Activated naive CD8-positive, alpha-beta T cell treated with anti-CD3 and anti-CD28 coated beads for 36 hours (primary cell): ENCODE measurements around the gene ZC3H7A. TPM values are rescaled to one million over a fixed set of nuclear protein-coding genes. Genes with fewer than 3 reads are reported as not detected.
A peak's percentile ranks its signal among the peaks of the same experiment; 100 is the strongest.

Source experiments
- DNase-seq: peaks from one replicate; pipeline ENCODE4 v3.0.0; 2021
- H3K27ac Mint-ChIP-seq: one replicate; pipeline ENCODE4 v1.8.0; 2022; ENCODE audit warnings: mild to moderate bottlenecking, moderate library complexity, mixed read lengths
- H3K27me3 Mint-ChIP-seq: one replicate; pipeline ENCODE4 v1.8.0; 2022; ENCODE audit warnings: mild to moderate bottlenecking, mixed read lengths
- H3K36me3 Mint-ChIP-seq: one replicate; pipeline ENCODE4 v1.8.0; 2021; ENCODE audit warnings: mild to moderate bottlenecking, mixed read lengths
- H3K4me1 Mint-ChIP-seq: one replicate; pipeline ENCODE4 v1.8.0; 2021; ENCODE audit warnings: mixed read lengths
- H3K4me3 Mint-ChIP-seq: one replicate; pipeline ENCODE4 v1.8.0; 2022; ENCODE audit warnings: mild to moderate bottlenecking, moderate library complexity, mixed read lengths
- H3K9me3 Mint-ChIP-seq: one replicate; pipeline ENCODE4 v1.8.0; 2022; ENCODE audit warnings: mixed read lengths
- total RNA-seq, 2 experiments: library from RNA; stranded (reverse); gene quantifications; one replicate each; pipeline ENCODE4 v1.2.3, GENCODE V29; 2021

The ZC3H7A gene
- total RNA-seq, 2 experiments from 2014 or later: 54.1 to 57.9 TPM

DNA sequence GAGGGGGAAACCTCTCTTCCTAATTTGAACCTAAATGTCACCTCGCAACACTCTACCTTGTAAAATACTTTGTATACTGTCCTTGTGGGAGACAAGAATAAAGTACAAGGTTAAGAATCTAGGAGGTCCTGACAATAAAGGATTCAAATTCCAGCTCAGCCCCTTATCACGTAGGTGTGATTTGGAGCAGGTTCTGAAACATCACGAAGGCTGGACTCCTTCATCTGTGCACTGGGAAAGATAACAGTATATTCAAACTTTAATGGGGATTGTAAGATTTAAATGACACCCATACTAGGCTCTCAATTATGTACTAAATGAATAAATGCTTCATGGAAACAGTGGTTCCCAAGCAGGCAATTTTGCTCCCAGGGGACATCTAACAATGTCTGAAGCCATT, 56.5 kb downstream of the ZC3H7A start:
- H3K9me3 Mint-ChIP-seq: no peaks in the 10 kb centered on the region
- H3K27me3 Mint-ChIP-seq: no peaks in the 10 kb centered on the region
- H3K36me3 Mint-ChIP-seq: peaks cover 29% of the 10 kb centered on the region
- H3K4me1 Mint-ChIP-seq: peaks cover 53% of the 10 kb centered on the region
- H3K4me3 Mint-ChIP-seq: peak overlapping the region; percentile 95
- no peak for DNase-seq
- H3K27ac Mint-ChIP-seq: no peak overlapping the region

GRCh38 chr16:11738742-11739544, 58.1 kb downstream of the ZC3H7A start:
- Mint-ChIP-seq H3K4me3 (peak overlapping the region; percentile 22), H3K4me1 (peaks cover 56% of the 10 kb centered on the region), H3K27ac (peak overlapping the region; percentile 25), H3K9me3 (no peaks in the 10 kb centered on the region), H3K27me3 (no peaks in the 10 kb centered on the region), H3K36me3 (peaks cover 30% of the 10 kb centered on the region)
- DNase-seq: no peak

DNA sequence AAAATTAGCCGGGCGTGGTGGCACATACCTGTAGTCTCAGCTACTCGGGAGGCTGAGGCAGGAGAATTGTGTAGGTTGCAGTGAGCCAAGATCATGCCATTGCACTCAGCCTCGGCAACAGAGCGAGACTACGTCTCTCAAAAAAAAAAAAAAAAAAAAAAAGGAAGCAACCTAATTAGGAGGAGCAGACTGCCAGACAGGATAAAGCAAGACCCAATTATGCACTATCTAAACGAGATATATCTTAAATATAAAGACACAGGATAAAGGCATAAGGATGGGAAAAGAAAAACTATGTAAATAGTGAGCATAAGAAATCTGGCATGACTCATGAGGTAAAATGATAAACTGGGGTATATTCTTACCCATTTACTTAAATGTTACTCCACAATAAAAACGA, 59.3 kb downstream of the ZC3H7A start:
- Mint-ChIP-seq H3K36me3 (peaks cover 32% of the 10 kb centered on the region), H3K4me1 (peaks cover 51% of the 10 kb centered on the region), H3K4me3 (no peak overlapping the region), H3K27me3 (no peaks in the 10 kb centered on the region), H3K27ac (no peak overlapping the region), H3K9me3 (no peaks in the 10 kb centered on the region)
- no peak for DNase-seq

- Mint-ChIP-seq H3K27ac (no peak overlapping the region), H3K36me3 (peaks cover 31% of the 10 kb centered on the region), H3K4me3 (no peak overlapping the region), H3K27me3 (no peaks in the 10 kb centered on the region), H3K9me3 (no peaks in the 10 kb centered on the region), H3K4me1 (peaks cover 53% of the 10 kb centered on the region)
- DNase-seq: no peak
These were observed 60.2 kb downstream of the ZC3H7A start for GRCh38 chr16:11736903-11737302.

DNA sequence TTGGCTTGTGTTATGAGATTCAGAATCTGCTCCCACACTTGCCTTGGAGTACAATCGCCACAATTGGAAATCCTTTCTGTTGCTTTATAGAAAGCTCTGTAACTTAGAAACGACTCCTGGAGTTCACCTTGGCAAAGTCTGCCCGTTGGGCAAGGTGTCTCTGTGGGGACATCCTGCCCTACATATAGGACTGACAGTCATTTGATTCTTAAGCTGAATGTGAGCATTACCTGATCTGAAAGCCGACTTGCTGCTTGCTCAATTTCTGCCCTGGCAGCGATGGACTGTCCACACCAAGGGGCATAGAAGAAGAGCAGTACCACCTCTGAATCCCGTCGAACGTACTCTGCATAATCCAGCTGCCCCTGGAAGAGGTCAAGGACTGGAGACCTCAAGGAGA, 61.3 kb downstream of the ZC3H7A start:
- DNase-seq: no peak
- Mint-ChIP-seq H3K27me3 (no peaks in the 10 kb centered on the region), H3K9me3 (no peaks in the 10 kb centered on the region), H3K27ac (no peak overlapping the region), H3K36me3 (peaks cover 22% of the 10 kb centered on the region), H3K4me1 (peaks cover 45% of the 10 kb centered on the region), H3K4me3 (no peak overlapping the region)

DNA sequence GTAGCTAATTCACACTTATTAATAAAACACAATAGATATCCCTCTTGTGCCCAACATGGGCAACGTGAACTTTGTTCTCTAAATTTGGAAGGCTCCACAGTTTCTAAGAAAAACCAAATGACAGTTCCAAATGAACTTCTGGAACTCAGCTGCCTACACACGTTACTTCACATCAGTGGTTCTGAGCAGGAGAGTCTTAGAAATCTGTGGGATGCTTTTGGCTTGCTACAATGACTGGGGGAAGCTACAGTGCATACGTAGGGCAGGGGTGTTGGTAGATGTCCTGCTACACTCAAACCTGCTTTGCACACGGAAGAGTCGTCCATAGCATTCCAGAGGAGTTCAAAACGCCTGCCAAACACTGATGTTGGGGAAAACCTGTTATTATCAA, 62.4 kb downstream of the ZC3H7A start:
- no peaks in the 10 kb centered on the region for H3K9me3 Mint-ChIP-seq
- peaks cover 36% of the 10 kb centered on the region for H3K4me1 Mint-ChIP-seq
- no peak overlapping the region for H3K4me3 Mint-ChIP-seq
- no peaks in the 10 kb centered on the region for H3K27me3 Mint-ChIP-seq
- H3K36me3 Mint-ChIP-seq: peaks cover 24% of the 10 kb centered on the region
- H3K27ac Mint-ChIP-seq: no peak overlapping the region
- DNase-seq: no peak

DNA sequence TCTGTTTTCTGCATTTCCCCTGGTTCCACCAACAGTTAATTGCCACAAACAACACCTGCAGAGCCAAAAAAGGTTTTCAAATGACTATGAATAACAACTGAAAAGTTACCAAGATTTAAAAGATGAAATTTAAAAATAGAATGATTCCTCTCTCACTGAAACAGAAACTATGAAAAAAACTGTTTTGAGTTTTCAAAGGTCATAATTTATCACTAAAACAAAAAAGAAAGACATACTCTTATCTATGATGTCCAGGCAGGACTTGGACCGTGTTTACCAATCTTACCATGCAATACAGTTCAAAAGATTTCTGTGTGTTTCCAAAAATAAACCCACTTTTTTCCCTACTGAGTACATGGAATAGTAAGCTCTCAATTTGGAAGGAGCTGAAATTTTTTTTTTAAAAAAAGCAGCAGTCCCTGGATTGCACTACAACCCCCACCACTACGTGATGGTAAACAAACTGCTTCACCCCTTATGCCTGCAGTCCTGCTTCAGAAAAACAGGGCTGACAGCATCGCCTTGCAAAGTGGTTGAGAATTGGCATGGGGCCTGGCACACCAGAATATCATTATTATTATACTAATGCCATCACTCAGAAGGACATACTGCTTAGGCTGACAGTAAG, 62.9 kb downstream of the ZC3H7A start:
- H3K36me3 Mint-ChIP-seq: peaks cover 29% of the 10 kb centered on the region
- no peaks in the 10 kb centered on the region for H3K9me3 Mint-ChIP-seq
- peaks cover 36% of the 10 kb centered on the region for H3K4me1 Mint-ChIP-seq
- H3K27me3 Mint-ChIP-seq: no peaks in the 10 kb centered on the region
- H3K4me3 Mint-ChIP-seq: no peak overlapping the region
- no peak for DNase-seq
- H3K27ac Mint-ChIP-seq: peak overlapping the region; percentile 9

DNA sequence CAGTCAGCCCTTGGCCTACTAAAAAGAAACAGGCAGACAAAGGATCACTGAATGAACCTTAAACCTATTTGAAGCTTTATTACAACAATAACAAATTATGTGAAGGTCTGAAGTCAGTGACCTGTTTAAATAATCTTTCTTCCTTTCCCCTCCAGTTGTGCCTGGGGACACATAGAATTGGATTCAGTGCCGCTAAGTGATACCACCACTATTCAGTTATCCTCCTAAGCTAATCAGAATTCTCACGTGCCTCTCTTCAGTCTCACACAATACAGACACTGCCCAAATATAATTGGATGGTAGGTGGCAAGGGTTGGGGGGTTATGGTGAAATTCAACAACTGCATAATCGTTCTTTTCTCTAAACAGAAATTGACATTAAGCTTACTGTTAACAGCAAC, 65.8 kb downstream of the ZC3H7A start:
- Mint-ChIP-seq H3K27ac (no peak overlapping the region), H3K9me3 (no peaks in the 10 kb centered on the region), H3K27me3 (no peaks in the 10 kb centered on the region), H3K36me3 (peaks cover 22% of the 10 kb centered on the region), H3K4me1 (peaks cover 35% of the 10 kb centered on the region), H3K4me3 (no peak overlapping the region)
- DNase-seq: no peak

- Mint-ChIP-seq H3K4me3 (no peak overlapping the region), H3K27ac (no peak overlapping the region), H3K36me3 (peaks cover 18% of the 10 kb centered on the region), H3K27me3 (no peaks in the 10 kb centered on the region), H3K9me3 (no peaks in the 10 kb centered on the region), H3K4me1 (peaks cover 35% of the 10 kb centered on the region)
- no peak for DNase-seq
These were observed 67.3 kb downstream of the ZC3H7A start for GRCh38 chr16:11729787-11730186.

GRCh38 chr16:11727796-11728543, 69.1 kb downstream of the ZC3H7A start:
- Mint-ChIP-seq H3K9me3 (no peaks in the 10 kb centered on the region), H3K27ac (peak overlapping the region; percentile 45), H3K36me3 (peaks cover 15% of the 10 kb centered on the region), H3K4me3 (no peak overlapping the region), H3K27me3 (no peaks in the 10 kb centered on the region), H3K4me1 (peaks cover 30% of the 10 kb centered on the region)
- DNase-seq: no peak

DNA sequence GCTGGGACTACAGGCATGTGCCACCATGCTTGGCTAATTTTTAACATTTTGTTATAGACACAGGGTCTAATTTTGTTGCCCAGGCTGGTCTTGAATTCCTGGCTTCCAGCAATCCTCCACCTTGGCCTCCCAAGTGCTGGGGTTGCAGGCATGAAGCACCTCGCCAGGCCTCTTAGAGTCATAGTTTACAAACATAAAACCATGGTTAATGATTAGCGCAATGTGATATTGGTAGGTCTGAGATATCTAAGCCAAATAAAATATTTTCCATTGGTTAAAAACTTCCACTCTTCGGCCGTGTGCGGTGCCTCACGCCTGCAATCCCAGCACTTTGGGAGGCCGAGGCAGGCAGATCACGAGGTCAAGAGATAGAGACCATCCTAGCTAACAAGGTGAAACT, 71.0 kb downstream of the ZC3H7A start:
- DNase-seq: no peak
- Mint-ChIP-seq H3K9me3 (no peaks in the 10 kb centered on the region), H3K4me1 (peaks cover 32% of the 10 kb centered on the region), H3K36me3 (peaks cover 17% of the 10 kb centered on the region), H3K27me3 (no peaks in the 10 kb centered on the region), H3K27ac (no peak overlapping the region), H3K4me3 (no peak overlapping the region)

DNA sequence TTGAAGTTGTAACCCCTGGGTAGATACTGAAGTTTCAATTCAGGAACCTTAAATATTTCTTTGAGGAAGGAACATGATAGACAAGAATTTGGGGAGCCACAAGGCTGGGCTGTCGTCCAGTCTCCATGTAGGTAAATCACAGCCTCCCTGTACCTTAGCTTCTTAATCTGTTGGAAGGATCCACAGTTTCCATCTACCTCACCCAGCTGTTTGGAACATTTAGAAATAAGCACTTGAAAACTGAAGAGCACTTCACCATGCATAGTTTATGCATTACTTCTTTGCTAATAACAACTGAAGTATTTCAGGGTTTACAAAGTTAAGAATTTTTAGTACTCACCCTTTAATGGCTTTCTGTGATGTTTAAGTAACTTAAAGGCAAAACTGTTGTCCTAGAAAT, 71.6 kb downstream of the ZC3H7A start:
- Mint-ChIP-seq H3K4me1 (peaks cover 32% of the 10 kb centered on the region), H3K27me3 (no peaks in the 10 kb centered on the region), H3K9me3 (no peaks in the 10 kb centered on the region), H3K36me3 (peaks cover 20% of the 10 kb centered on the region), H3K27ac (no peak overlapping the region), H3K4me3 (no peak overlapping the region)
- DNase-seq: no peak

GRCh38 chr16:11722468-11722808, 74.6 kb downstream of the ZC3H7A start:
- Mint-ChIP-seq H3K9me3 (no peaks in the 10 kb centered on the region), H3K4me3 (no peak overlapping the region), H3K4me1 (peaks cover 18% of the 10 kb centered on the region), H3K27ac (no peak overlapping the region), H3K36me3 (peaks cover 12% of the 10 kb centered on the region), H3K27me3 (no peaks in the 10 kb centered on the region)
- DNase-seq: no peak

GRCh38 chr16:11721781-11722467, 75.1 kb downstream of the ZC3H7A start:
- H3K4me1 Mint-ChIP-seq: peaks cover 14% of the 10 kb centered on the region
- DNase-seq: no peak
- no peak overlapping the region for H3K27ac Mint-ChIP-seq
- H3K36me3 Mint-ChIP-seq: peaks cover 12% of the 10 kb centered on the region
- no peaks in the 10 kb centered on the region for H3K9me3 Mint-ChIP-seq
- H3K27me3 Mint-ChIP-seq: no peaks in the 10 kb centered on the region
- H3K4me3 Mint-ChIP-seq: no peak overlapping the region

GRCh38 chr16:11719762-11720161, 77.3 kb downstream of the ZC3H7A start:
- Mint-ChIP-seq H3K9me3 (no peaks in the 10 kb centered on the region), H3K4me1 (peaks cover 14% of the 10 kb centered on the region), H3K36me3 (peaks cover 12% of the 10 kb centered on the region), H3K27me3 (no peaks in the 10 kb centered on the region), H3K4me3 (no peak overlapping the region), H3K27ac (no peak overlapping the region)
- DNase-seq: no peak
